Esophagus (tissue), 2 donors: Measurements from ENCODE around the gene REXO1. TPM values are rescaled to one million over a fixed set of nuclear protein-coding genes. Genes with fewer than 3 reads are reported as not detected.

Source experiments
- H3K27ac ChIP-seq, 2 donors: one replicate each; pipeline ENCODE4 v1.5.1; 2013; ENCODE audit warnings: low read depth in 2 of 2, mild to moderate bottlenecking in 2 of 2, inconsistent platforms in 1 of 2, low read length in 1 of 2, moderate library complexity in 1 of 2
- H3K27me3 ChIP-seq, 2 donors: one replicate each; pipeline ENCODE4 v1.6.1; 2013; ENCODE audit warnings: low read length in 2 of 2, control low read depth in 1 of 2, mild to moderate bottlenecking in 1 of 2; ENCODE audit not compliant: insufficient read depth in 2 of 2, control insufficient read depth in 1 of 2
- H3K36me3 ChIP-seq, 2 donors: one replicate each; pipeline ENCODE4 v1.6.1; 2013; ENCODE audit warnings: low read length in 1 of 2; ENCODE audit not compliant: control insufficient read depth in 2 of 2, insufficient read depth in 2 of 2
- H3K4me1 ChIP-seq, 2 donors: one replicate each; pipeline ENCODE4 v1.6.1; 2013; ENCODE audit warnings: low read length in 1 of 2; ENCODE audit not compliant: control insufficient read depth in 2 of 2, insufficient read depth in 2 of 2
- H3K4me3 ChIP-seq, 2 donors: one replicate each; pipeline ENCODE4 v1.5.1; 2013; ENCODE audit warnings: low read length in 2 of 2, mild to moderate bottlenecking in 2 of 2, low read depth in 1 of 2, moderate library complexity in 1 of 2
- H3K9me3 ChIP-seq, 2 donors: one replicate each; pipeline ENCODE4 v1.6.1; 2013; ENCODE audit warnings: mild to moderate bottlenecking in 2 of 2, low read depth in 1 of 2, low read length in 1 of 2, moderate library complexity in 1 of 2; ENCODE audit not compliant: control insufficient read depth in 2 of 2, insufficient read depth in 1 of 2
- WGBS, 2 donors: extraction: QIAGEN DNeasy Blood & Tissue Kit; methylation state at CpG; one replicate each; pipeline ENCODE4 v1.1.7; 2013; 5-methylcytosine and 5-hydroxymethylcytosine counted together
- polyA plus RNA-seq, 2 donors: library from polyadenylated mRNA; stranded (reverse); fragments of 200-250 nt; gene quantifications; one replicate each; pipeline ENCODE4 v1.2.3, GENCODE V29; 2013
- donor health status: healthy with polysubstance abuse.
- donor health status: Bipolar disorder and iron deficiency.

Gene REXO1
- polyA plus RNA-seq, 2 donors = 13.9 to 27.4 TPM

DNA sequence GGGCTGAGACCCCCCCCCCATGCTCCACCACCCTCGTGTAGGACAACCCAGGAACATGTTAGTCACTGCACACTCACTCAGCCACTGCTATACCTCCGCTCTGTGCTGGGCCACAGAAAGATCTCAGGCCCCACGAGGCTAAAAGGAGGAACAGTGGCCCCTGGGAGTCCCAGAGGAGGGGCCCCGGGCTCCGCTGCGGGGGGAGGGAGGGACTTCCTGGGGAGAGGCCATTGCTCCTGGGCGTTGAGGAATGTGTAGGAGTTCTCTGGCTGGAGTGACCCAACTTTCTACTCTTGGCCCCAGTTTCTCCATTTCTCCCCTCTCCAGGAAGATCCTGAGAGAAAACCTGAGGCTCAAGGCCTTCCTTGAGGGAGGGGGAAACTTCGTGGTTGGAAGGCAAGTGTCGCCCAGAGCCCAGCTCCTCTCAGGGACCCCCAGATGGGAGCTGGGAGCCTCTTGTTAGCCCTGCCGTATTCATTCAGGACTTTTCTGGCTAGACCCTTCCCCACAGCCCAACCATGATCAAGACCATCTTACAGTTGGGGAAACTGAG lies 81.4 kb downstream of the REXO1 start:
- 19 to 21% methylated on average over 10 of the region's 10 CpGs for WGBS, 2 donors
- H3K9me3 ChIP-seq = peaks cover 0 to 4% of the 10 kb centered on the region in 2 donors
- H3K36me3 ChIP-seq = no peaks in the 10 kb centered on the region
- H3K27ac ChIP-seq = no peak overlapping the region
- peaks cover 5 to 48% of the 10 kb centered on the region in 2 donors for H3K27me3 ChIP-seq
- peaks cover 0 to 1% of the 10 kb centered on the region in 2 donors for H3K4me1 ChIP-seq
- H3K4me3 ChIP-seq = no peak overlapping the region

DNA sequence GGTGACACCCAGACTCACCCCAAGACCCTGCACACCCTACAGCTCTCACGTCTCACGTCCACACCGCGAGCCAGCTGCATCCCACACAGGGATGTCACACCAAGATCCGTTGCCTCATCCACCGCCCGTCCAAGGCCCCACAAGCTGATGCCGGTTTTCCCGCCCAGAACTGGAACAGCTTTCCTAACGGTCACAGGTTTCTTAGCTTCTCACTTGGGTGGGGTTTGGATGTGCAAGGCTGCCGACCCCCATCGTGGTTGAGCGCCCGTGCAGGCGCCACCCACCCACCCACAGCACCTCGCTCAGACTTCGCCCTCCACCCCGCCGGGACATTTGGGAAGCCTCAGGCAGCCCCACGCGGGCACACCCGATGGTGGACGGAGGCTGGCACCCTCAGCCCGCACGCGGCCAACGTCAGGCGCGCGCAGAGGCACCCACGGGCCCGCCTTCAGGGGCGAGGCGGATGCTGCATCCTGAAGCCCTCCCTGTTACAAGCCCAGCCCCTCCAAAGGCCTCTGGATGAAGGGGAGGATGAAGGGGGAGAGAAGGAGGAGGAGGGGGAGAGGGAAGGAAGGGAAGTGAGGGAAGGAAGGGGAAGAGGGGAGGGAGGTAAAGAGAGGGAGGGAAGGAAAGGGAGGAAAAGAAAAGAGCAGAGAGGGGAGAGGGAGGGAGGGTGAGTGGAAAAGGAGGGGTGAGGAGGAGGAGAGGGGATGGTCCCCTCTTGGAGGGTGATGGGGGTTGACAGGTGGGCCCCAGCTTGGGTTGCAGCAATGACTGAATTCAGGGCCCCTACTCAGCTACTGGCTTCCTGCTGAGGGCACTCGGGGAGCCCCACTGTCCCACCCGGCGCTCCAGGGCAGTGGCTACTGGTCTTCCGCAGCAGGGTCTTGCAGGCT lies 82.1 kb downstream of the REXO1 start:
- Histone ChIP-seq H3K27ac (no peak overlapping the region), H3K9me3 (peaks cover 0 to 4% of the 10 kb centered on the region in 2 donors), H3K27me3 (peaks cover 6 to 52% of the 10 kb centered on the region in 2 donors), H3K4me1 (peaks cover 0 to 1% of the 10 kb centered on the region in 2 donors), H3K36me3 (no peaks in the 10 kb centered on the region), H3K4me3 (no peak overlapping the region)
- WGBS, 2 donors = 5 to 7% methylated on average over 37 to 38 of the region's 38 CpGs

Other genes starting within 250 kb of the REXO1 start
- gene UQCR11, start 243.0 kb downstream of the REXO1 start, polyA plus RNA-seq = 100 to 1,000 TPM in 1 of 2 donors, 10 to 100 TPM in 1; 70.5 to 105 TPM
- gene TCF3, start 195.9 kb downstream of the REXO1 start, polyA plus RNA-seq = 10 to 100 TPM; 23.1 to 27.1 TPM
- gene ONECUT3, start 95.0 kb downstream of the REXO1 start, polyA plus RNA-seq = under 1 TPM in 1 of 2 donors, not detected in 1; under 0.01 TPM
- gene ATP8B3, start 36.2 kb downstream of the REXO1 start, polyA plus RNA-seq = 1 to 10 TPM in 1 of 2 donors, under 1 TPM in 1; 0.68 to 1.2 TPM
- gene KLF16, start 15.1 kb upstream of the REXO1 start, polyA plus RNA-seq = 10 to 100 TPM in 1 of 2 donors, 1 to 10 TPM in 1; 9.3 to 13.5 TPM
- 10 to 100 TPM; 73.9 to 76.2 TPM for gene ABHD17A, start 37.0 kb upstream of the REXO1 start, polyA plus RNA-seq
- 1 to 10 TPM; 6.4 to 6.9 TPM for gene ADAT3, start 56.9 kb upstream of the REXO1 start, polyA plus RNA-seq
- 10 to 100 TPM; 29.0 to 38.6 TPM for gene SCAMP4, start 56.9 kb upstream of the REXO1 start, polyA plus RNA-seq
- 10 to 100 TPM; 59.9 to 63.7 TPM for gene CSNK1G2, start 92.7 kb upstream of the REXO1 start, polyA plus RNA-seq
- 10 to 100 TPM; 40.0 to 48.9 TPM for gene BTBD2, start 167.2 kb upstream of the REXO1 start, polyA plus RNA-seq
- 100 to 1,000 TPM; 167 to 244 TPM for gene MKNK2, start 202.8 kb upstream of the REXO1 start, polyA plus RNA-seq
- 10 to 100 TPM; 11.0 to 12.4 TPM for gene MOB3A, start 247.8 kb upstream of the REXO1 start, polyA plus RNA-seq
- 10 to 100 TPM in 1 of 2 donors, 1 to 10 TPM in 1; 6.4 to 16.0 TPM for gene IZUMO4, start 248.4 kb upstream of the REXO1 start, polyA plus RNA-seq